Measurements from ENCODE around the gene PCP2. TPM values are rescaled to one million over a fixed set of nuclear protein-coding genes. Genes with fewer than 3 reads are reported as not detected.

The PCP2 gene
- polyA plus RNA-seq, result 1.5 TPM
- long read RNA-seq, donor 1, partial matches to known transcripts, result 0 of 22 reads
- long read RNA-seq, donor 1, other reads (novel, unspliced or antisense), result 22 of 22 reads
- long read RNA-seq, donor 2, result 0 reads
- long read RNA-seq, donor 3, result 0 reads
- long read RNA-seq, donor 4, result 0 reads
- long read RNA-seq, donor 5, result 0 reads
- long read RNA-seq, donor 6, result 0 reads
- long read RNA-seq, donor 7, result 0 reads
- long read RNA-seq, donor 8, result 0 reads
- long read RNA-seq, donor 9, partial matches to known transcripts, result 0 of 78 reads
- long read RNA-seq, donor 9, other reads (novel, unspliced or antisense), result 78 of 78 reads
- long read RNA-seq, donor 10, result 0 reads
- long read RNA-seq, donor 11, result 0 reads

DNA sequence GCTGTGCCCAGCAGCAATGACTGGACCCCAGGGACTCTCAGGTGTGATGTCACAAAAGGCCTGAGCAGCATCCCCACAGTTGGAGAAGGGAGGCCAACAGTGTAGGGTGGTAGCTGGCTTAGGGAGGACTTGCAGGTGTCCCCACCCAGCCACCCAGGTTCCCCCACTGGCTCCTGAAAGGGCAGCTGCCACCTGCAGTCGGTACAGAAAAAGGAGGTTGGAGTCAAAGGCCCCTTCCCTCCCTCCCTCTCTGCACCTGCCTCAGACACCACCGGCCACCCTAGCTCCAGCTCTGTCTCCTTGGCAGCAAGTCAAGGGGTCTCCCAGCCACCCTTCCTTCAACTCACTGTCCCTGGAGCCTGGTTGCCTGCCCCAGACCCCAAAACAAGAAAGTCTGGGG is at the start of gene PCP2:
Gene PCP2 (minus strand): TSS at position 22 of the 400 bp plus-strand sequence. CDS start 262 bp downstream, outside the sequence.
- Histone ChIP-seq H3K4me3 (ENCODE audit: low read length) (no peak within 1 kb of the TSS), H3K36me3 (ENCODE audit: control insufficient read depth, insufficient read depth, low read length) (peaks cover 16% of the 10 kb centered on the region), H3K9me3 (ENCODE audit: control insufficient read depth, low read depth, low read length) (no peaks in the 10 kb centered on the region), H3K4me1 (ENCODE audit: control insufficient read depth, insufficient read depth, low read length) (peaks cover 17% of the 10 kb centered on the region), H3K27ac (ENCODE audit: low read length) (no peak within 1 kb of the TSS), H3K27me3 (ENCODE audit: control insufficient read depth, insufficient read depth, low read length) (peaks cover 7% of the 10 kb centered on the region)
- WGBS (ENCODE audit: insufficient coverage, low lambda C conversion rate), result no CpG with 5 or more reads among the region's 2 CpGs
- DNase-seq, result no peak

DNA sequence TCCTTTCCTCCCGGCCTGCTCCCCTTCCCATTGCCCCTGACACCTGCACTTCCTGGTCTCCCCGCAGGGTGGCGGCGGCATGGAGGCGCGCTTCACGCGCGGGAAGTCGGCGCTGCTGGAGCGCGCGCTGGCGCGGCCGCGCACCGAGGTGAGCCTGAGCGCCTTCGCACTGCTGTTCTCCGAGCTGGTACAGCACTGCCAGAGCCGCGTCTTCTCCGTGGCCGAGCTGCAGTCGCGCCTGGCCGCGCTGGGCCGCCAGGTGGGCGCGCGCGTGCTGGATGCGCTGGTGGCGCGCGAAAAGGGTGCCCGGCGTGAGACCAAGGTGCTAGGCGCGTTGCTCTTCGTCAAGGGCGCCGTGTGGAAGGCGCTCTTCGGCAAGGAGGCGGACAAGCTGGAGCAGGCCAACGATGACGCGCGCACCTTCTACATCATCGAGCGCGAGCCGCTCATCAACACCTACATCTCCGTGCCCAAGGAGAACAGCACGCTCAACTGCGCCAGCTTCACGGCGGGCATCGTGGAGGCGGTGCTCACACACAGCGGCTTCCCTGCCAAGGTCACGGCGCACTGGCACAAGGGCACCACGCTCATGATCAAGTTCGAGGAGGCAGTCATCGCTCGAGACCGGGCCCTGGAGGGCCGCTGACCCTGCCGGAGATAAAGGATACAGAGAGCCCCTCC is 48.8 kb upstream of the PCP2 start:
- H3K9me3 ChIP-seq (ENCODE audit: control insufficient read depth, low read depth, low read length), result peaks cover 5% of the 10 kb centered on the region
- no peak for DNase-seq
- H3K27ac ChIP-seq (ENCODE audit: low read length), result no peak overlapping the region
- WGBS (ENCODE audit: insufficient coverage, low lambda C conversion rate), result no CpG with 5 or more reads among the region's 74 CpGs
- H3K4me1 ChIP-seq (ENCODE audit: control insufficient read depth, insufficient read depth, low read length), result peaks cover 4% of the 10 kb centered on the region
- peaks cover 12% of the 10 kb centered on the region for H3K36me3 ChIP-seq (ENCODE audit: control insufficient read depth, insufficient read depth, low read length)
- H3K4me3 ChIP-seq (ENCODE audit: low read length), result peak overlapping the region; percentile 92
- peaks cover 13% of the 10 kb centered on the region for H3K27me3 ChIP-seq (ENCODE audit: control insufficient read depth, insufficient read depth, low read length)

DNA sequence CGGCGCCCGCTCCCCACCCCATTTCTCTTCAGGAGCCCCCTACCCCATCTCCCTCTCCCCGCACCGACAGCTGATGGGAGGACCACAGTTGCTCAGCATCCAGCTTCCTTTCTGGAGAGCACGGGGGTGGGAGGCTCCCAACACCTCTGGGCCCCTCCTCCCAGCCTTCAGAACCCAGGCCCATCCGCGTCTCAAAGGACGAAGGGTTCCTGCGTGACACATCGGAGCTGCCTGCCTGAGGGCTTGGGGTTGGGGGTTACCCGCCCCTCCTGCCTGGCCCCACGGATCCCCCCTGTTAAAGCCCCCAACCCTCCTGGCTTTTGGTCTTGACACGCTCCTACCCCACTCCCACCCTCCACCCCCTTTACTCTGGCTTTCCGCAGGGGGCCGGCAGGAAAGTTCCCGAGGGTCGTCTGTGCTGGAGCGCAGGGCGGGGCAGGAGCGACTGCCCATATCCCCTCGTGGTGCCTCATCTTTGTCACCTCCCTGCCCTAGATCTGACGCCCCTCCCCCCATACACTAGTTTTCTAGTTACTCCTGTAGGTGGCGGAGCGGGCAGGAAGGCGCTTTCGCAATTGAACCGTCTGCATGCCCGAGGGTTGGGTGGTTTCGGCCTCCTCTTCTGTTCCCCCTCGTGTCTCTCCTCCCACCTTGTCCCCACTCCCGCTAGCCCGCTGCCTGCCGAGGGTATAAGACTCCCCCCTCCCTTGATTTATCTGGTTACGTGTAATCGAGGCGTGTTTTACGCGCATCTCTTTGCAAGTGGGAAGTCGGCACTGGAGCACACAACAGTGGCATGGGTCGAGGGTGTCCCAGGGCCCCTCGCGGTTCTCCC is 48.0 kb upstream of the PCP2 start:
- H3K27me3 ChIP-seq (ENCODE audit: control insufficient read depth, insufficient read depth, low read length), result peaks cover 20% of the 10 kb centered on the region
- peak; percentile 70 to 80 for DNase-seq
- peaks cover 5% of the 10 kb centered on the region for H3K9me3 ChIP-seq (ENCODE audit: control insufficient read depth, low read depth, low read length)
- peaks cover 12% of the 10 kb centered on the region for H3K36me3 ChIP-seq (ENCODE audit: control insufficient read depth, insufficient read depth, low read length)
- H3K4me1 ChIP-seq (ENCODE audit: control insufficient read depth, insufficient read depth, low read length), result peaks cover 4% of the 10 kb centered on the region
- H3K27ac ChIP-seq (ENCODE audit: low read length), result peak overlapping the region; percentile 48
- peak overlapping the region; percentile 92 for H3K4me3 ChIP-seq (ENCODE audit: low read length)
- no CpG with 5 or more reads among the region's 43 CpGs for WGBS (ENCODE audit: insufficient coverage, low lambda C conversion rate)

DNA sequence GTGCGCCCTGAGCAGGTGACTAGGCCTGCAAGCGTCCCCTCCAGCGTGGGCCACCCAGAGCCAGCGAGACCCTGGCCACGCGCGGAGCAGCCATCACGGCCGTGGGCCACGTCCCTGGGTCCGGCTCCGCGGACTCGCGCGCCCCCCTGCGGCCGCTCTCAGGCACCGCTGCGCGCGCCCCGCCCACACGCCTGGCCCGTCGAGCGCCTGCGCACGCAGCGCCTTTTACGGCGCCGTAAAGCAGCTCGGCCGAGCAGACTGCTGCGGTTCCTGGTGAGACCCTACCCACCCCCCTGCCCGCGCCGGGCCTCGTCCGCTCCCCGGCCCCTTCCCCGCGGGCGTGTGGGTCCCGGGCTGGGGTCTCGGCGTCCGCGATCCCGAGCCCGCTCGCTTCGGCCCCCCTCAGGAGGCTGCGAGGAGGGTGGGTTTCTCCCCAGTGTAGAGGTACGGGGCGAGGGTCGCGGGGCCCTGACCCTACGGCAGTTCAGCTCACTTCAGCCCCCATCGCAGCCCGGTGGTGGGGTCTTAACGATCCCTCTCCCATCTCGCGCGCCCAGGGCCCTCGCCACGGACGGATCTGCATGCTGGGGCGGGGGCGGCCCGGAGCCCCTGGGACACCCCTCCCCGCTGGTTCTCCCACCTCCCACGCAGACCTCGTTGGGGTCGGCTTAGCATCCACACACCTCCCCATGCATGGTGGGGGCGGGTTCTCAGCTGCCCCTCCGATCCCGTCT is 47.3 kb upstream of the PCP2 start, which contains the start of gene TRAPPC5:
Gene TRAPPC5 (plus strand): TSS at position 228 of the 734 bp plus-strand sequence. CDS start 1,421 bp downstream, outside the sequence.
- peak; percentile 86 to 87 for DNase-seq

DNA sequence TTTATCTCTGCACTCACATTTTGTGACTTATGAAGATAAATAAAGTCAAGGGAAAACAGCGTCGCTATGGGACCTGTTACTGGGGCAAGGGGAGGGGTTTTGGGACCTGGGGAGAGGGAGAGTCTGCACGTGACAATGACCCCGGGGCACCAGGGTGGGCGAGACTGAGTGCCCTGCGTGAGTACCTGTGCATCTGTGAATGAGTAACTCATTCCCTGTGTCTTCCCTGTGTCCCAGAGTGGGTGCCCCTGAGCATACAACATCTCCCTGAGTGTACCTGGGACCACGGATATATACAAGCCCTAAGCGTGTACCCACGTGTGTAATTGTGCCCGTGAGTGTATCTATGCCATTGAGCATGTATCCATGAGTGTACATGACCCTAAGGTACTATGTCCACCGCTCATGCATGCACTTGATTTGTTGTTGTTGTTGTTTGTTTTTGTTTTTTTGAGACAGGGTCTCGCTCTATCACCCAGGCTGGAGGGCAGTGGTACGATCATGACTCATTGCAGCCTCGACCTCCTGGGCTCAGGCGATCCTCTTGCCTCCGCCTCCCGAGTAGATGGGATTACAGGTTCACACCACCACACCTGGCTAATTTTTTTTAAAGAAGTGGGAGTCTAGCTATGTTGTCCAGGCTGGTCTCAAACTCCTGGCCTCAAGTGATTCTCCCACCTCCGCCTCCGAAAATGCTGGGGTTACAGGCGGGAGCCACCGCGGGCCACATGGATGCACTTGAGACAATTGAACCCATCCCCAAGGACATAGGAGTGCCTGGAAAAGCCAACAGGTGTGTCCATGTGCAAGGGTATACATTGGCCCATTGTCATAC is 46.5 kb upstream of the PCP2 start:
- Histone ChIP-seq H3K4me1 (ENCODE audit: control insufficient read depth, insufficient read depth, low read length) (peaks cover 4% of the 10 kb centered on the region), H3K27me3 (ENCODE audit: control insufficient read depth, insufficient read depth, low read length) (peaks cover 25% of the 10 kb centered on the region), H3K36me3 (ENCODE audit: control insufficient read depth, insufficient read depth, low read length) (peaks cover 10% of the 10 kb centered on the region), H3K9me3 (ENCODE audit: control insufficient read depth, low read depth, low read length) (peaks cover 5% of the 10 kb centered on the region), H3K27ac (ENCODE audit: low read length) (no peak overlapping the region), H3K4me3 (ENCODE audit: low read length) (peak overlapping the region; percentile 35)
- WGBS (ENCODE audit: insufficient coverage, low lambda C conversion rate), result 40% methylated on average over 2 of the region's 22 CpGs
- DNase-seq, result no peak

More for the DNA sequence above, 47.3 kb upstream of the PCP2 start, which contains the start of gene TRAPPC5:
- H3K27me3 ChIP-seq (ENCODE audit: control insufficient read depth, insufficient read depth, low read length), result peaks cover 24% of the 10 kb centered on the region
- WGBS (ENCODE audit: insufficient coverage, low lambda C conversion rate), result no CpG with 5 or more reads among the region's 79 CpGs
- peaks cover 5% of the 10 kb centered on the region for H3K9me3 ChIP-seq (ENCODE audit: control insufficient read depth, low read depth, low read length)
- H3K27ac ChIP-seq (ENCODE audit: low read length), result peak within 1 kb of the TSS; percentile 48
- peaks cover 12% of the 10 kb centered on the region for H3K36me3 ChIP-seq (ENCODE audit: control insufficient read depth, insufficient read depth, low read length)
- peak within 1 kb of the TSS; percentile 92 for H3K4me3 ChIP-seq (ENCODE audit: low read length)
- H3K4me1 ChIP-seq (ENCODE audit: control insufficient read depth, insufficient read depth, low read length), result peaks cover 4% of the 10 kb centered on the region

DNA sequence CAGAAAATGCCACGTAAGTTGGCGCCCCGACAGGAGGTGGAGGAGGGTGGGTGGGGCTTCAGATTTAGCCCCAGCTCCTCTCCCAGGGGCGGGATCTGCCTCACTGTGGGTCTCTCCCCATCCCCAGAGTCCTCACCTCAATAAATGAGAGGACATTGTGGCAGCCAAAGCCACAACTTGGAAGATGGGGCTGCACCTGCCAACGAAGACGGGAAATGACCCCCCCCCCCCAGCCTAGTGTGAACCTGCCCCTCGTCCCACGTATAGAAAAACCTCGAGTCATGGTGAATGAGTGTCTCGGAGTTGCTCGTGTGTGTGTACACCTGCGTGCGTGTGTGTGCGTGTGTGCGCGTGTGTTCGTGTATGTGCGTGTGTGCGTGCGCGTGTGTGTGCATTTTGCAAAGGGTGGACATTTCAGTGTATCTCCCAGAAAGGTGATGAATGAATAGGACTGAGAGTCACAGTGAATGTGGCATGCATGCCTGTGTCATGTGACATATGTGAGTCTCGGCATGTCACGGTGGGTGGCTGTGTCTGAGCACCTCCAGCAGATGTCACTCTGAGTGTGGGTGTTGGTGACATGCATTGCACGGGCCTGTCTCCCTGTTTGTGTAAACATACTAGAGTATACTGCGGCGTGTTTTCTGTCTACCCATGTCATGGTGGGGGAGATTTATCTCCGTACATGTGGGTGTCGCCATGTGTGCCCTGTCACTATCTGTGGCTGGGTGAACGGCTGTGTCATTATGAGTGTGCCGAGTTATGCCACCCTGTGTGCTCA is 45.6 kb upstream of the PCP2 start:
- no peak overlapping the region for H3K4me3 ChIP-seq (ENCODE audit: low read length)
- WGBS (ENCODE audit: insufficient coverage, low lambda C conversion rate), result no CpG with 5 or more reads among the region's 30 CpGs
- DNase-seq, result peak in 1 of 2 donors; percentile 35

DNA sequence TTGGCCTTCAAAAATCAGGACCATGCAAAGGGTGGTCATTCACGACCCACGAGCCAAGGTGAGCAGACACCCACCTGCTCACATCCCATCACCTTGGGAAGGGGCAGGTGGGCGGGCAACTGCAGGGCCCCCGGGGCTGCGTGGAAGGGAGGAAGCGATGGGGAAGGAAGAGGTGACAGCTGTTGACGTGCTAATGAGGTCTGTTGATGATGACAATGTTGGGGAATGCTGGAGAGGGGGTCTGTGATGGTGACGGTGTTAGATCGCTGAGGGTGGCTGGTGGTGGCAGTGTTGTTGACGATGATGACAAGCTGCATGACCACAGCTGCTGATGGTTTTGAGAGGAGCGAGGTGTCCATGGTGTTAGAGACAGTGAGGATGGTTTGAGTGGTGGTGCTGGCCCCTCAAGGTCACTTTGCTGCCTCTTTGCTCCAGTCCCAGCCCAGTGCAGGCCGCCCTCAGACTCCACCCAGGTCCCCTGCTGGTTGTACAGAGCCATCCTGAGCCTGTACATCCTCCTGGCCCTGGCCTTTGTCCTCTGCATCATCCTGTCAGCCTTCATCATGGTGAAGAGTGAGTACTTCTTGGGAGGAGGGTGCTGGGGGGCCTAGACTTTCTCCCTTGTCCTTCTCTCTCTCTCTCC is 44.3 kb upstream of the PCP2 start:
- no peak overlapping the region for H3K27ac ChIP-seq (ENCODE audit: low read length)
- no peak for DNase-seq
- peaks cover 4% of the 10 kb centered on the region for H3K4me1 ChIP-seq (ENCODE audit: control insufficient read depth, insufficient read depth, low read length)
- peaks cover 29% of the 10 kb centered on the region for H3K27me3 ChIP-seq (ENCODE audit: control insufficient read depth, insufficient read depth, low read length)
- WGBS (ENCODE audit: insufficient coverage, low lambda C conversion rate), result no CpG with 5 or more reads among the region's 12 CpGs
- no peak overlapping the region for H3K4me3 ChIP-seq (ENCODE audit: low read length)
- peaks cover 5% of the 10 kb centered on the region for H3K9me3 ChIP-seq (ENCODE audit: control insufficient read depth, low read depth, low read length)
- H3K36me3 ChIP-seq (ENCODE audit: control insufficient read depth, insufficient read depth, low read length), result peaks cover 4% of the 10 kb centered on the region

More for the DNA sequence above, 45.6 kb upstream of the PCP2 start:
- Histone ChIP-seq H3K27ac (ENCODE audit: low read length) (no peak overlapping the region), H3K9me3 (ENCODE audit: control insufficient read depth, low read depth, low read length) (peaks cover 5% of the 10 kb centered on the region), H3K4me1 (ENCODE audit: control insufficient read depth, insufficient read depth, low read length) (peaks cover 4% of the 10 kb centered on the region), H3K27me3 (ENCODE audit: control insufficient read depth, insufficient read depth, low read length) (peaks cover 25% of the 10 kb centered on the region), H3K36me3 (ENCODE audit: control insufficient read depth, insufficient read depth, low read length) (peaks cover 10% of the 10 kb centered on the region)

DNA sequence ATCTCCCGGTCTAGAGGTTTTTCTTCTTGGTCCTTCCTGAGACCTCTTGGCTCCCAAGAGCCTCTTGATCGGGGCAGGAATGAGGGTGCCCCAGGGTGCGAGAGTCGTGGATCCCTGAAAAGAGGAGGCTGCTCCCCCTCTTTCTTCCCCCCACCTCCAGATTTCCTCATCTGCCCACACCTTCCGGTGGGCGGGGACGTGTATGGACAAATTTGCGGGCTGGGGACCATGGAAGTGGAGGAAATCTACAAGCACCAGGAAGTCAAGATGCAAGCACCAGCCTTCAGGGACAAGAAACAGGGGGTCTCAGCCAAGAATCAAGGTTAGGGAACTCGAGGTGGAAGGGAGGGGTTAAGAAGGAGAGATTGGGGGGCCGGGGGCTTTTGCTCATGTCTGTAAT is 43.3 kb upstream of the PCP2 start, which contains the start of gene MCEMP1:
Gene MCEMP1 (plus strand): TSS at position 237 of the 400 bp plus-strand sequence. CDS start 31 bp downstream, at position 268.
- H3K36me3 ChIP-seq (ENCODE audit: control insufficient read depth, insufficient read depth, low read length), result no peaks in the 10 kb centered on the region
- no peak for DNase-seq
- H3K4me3 ChIP-seq (ENCODE audit: low read length), result no peak within 1 kb of the TSS
- peaks cover 35% of the 10 kb centered on the region for H3K27me3 ChIP-seq (ENCODE audit: control insufficient read depth, insufficient read depth, low read length)
- WGBS (ENCODE audit: insufficient coverage, low lambda C conversion rate), result no CpG with 5 or more reads among the region's 10 CpGs
- H3K4me1 ChIP-seq (ENCODE audit: control insufficient read depth, insufficient read depth, low read length), result peaks cover 4% of the 10 kb centered on the region
- H3K9me3 ChIP-seq (ENCODE audit: control insufficient read depth, low read depth, low read length), result no peaks in the 10 kb centered on the region
- no peak within 1 kb of the TSS for H3K27ac ChIP-seq (ENCODE audit: low read length)

All from large intestine (tissue), 12 donors.